GM18520 (cell line): ENCODE data around the gene CALML3.

ENCODE experiments used
- ATAC-seq: cut with Tn5 transposase; IDR thresholded peaks from one replicate; pipeline ENCODE4 v1.9.1; 2021; ENCODE audit not compliant: unreplicated experiment

CALML3 gene

DNA sequence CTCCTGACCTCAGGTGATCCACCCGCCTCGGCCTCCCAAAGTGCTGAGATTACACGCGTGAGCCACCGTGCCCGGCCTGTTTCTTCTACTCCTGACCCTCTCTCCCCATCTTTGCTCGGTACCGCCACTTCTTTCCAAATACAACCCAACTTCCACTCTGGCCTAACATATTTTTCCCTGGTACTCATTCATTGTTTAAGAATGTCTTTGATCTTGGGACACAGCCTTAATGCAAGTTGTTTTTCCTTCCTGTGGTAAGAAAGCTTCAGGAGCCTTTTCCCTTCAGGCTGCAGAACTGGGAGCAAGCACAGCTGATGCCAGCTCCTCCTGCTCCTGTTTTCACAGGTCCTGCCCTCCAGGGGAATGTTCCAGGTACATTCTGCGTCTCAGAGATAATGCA is 13.7 kb downstream of the CALML3 start:
- ATAC-seq, result no peak

DNA sequence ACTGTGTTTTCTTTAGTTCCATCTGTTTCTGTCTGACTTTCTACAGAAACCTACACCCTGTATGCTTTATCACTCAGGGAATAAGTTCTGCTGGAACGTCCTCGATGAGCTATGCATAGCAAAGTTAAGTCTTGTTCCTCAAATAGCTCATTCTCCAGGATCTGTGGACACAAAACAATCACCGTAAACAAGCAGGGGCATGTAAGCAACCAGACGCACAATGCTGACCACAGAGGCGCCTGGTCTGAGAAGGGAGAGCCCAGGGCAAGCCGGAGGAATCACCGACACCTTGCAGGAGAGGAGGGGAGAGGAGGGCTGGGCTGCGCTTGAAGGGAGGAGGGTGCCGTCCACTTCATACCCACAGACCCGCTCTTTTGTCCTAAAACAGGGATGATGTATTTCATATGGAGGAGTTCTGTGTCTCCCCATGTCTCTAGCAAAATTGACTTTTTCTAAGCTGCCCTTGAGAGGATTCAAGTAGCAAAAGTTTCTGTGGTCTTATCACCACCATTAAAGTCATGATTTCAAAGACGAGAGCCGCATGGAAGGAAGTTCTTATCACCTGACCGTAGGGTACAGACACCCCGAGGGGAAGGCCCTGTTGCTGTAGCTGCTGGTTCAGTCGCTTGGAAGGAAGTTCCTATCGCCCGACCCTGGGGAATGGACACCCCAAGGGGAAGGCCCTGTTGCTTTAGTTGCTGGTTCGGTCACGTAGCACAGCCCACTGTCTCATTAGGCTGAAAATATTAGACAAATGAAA is 14.3 kb downstream of the CALML3 start:
- ATAC-seq, result no peak

DNA sequence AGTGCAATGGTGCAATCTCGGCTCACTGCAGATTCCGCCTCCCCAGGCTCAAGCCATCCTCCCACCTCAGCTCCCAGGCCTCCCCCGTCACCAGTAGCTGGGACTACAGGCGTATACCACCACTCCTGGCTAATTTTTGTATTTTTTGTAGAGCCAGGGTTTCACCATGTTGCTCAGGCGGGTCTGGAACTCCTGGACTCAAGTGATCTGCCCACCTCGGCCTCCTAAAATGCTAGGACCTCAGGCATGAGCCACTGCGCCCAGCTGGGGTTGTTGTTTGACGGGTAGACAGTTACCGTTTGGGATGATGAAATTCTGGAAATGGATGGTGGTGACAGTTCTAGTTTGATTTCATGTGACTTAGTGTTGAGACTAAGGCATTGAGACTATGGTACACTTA is 15.3 kb downstream of the CALML3 start:
- ATAC-seq, result no peak

DNA sequence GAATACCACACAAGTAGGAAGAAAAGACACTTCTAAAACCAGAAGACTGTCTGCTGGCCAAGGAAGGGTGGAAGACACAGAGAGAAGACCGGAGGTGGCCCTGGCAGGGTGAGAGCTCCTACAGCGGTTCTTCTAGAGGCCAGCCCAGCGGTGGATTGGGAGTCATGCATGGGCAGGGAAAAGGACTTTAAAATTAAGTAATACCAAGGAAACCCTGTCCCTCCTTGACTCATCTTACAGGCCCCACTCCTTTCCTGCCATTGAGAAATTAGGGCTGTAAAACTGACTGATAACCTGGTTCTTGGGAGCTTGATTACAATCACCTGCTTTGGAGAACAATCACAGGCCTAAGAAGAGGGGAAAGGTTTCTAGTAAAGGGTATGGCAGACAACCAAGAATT is 16.1 kb downstream of the CALML3 start:
- ATAC-seq, result no peak

DNA sequence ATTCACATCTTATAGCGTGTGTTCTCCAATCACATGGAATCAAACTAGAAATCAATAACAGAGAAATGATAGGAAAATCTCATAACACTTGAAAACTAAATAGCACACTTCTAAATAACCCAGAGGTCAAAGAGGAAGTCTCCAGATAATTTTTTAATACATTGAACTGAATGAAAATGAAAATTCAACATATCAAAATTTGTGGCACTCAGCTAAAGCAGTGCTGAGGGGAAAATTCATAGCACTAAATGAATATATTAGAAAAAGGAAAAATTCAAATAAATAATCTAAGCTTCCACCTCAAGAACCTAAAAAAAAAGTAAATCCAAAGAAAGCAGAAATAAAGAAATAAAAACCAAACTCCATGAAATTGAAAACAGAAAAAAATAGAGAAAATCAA is 17.3 kb downstream of the CALML3 start:
- ATAC-seq, result no peak

DNA sequence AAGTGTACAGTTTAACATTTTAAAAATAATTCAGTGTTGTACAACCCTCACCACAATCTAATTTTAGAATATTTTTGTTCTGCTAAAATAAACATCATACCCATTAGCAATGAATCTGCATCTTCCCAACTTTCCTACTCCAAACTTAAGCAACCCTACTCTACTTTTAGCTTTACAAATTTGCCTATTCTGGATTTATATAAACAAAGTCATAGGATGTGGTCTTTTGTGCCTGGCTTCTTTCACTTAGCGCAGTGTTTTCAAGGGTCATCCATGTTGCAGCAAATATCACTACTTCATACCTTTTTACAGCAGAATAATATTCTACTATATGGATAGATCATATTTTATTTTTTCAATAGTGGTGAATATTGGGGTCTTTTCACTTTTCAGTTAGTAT is 18.9 kb downstream of the CALML3 start:
- no peak for ATAC-seq

DNA sequence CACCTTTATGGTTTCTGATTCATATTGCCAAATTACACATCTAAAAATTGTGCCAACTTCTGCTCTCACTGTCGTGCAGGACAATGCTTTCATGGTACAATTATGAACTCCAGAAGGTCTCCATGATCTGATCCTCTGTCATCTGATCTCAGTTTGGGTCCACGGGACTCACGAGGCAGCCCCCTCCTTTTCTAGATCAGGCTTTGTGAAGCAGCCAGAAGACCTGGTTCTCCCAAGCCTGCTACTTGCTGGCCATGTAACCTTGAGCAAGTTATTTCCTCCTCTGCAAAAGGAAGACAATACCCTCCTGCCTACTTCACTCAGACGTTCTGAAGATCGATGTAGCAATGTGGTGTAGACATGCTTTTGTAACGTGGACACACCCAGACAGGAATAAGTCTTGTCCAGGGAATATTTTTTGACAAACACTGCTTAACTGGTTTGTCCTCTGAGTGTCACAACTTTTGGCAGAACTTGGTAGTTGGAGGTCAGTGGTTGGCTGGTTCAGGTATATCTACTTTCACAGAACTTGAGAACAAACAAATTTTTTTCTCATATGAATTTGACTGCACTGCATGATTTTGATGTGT is 19.6 kb downstream of the CALML3 start:
- ATAC-seq, result no peak

DNA sequence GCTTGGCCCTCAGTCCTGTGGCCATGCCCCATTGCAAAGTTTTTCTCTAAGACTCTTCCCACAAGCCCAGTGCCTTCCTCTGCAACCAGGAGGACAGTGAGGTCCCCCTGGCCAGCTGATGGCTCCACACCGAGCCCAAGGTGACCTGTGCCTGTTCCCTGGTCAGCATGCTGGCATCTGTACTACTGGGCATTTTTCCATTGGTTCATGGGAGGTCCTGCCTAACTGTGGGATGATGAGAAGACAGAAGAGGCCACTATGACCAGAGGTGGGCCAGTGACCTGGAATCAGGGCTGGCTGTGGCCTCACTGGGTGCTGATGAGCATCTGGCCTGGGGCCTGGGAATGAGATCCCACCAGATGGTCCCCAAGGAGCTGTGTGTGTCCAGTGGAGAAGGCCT is 20.2 kb downstream of the CALML3 start:
- ATAC-seq, result no peak

DNA sequence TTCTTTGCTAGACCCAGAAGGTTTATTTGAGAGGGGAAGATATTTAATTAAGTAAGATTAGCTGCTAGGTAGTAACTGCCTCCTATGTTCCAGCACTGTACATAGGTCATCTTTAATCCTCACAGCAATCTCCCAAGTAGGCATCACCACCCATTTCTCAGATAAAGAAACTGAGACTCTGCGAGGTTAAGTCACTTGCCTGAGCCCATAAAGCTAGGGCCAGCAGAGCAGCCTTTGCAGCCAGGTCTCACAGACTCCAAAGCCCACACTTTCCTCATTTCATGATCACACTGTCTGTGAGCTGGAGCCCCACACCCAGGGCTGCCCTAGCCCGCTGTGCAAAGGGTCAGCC is 20.6 kb downstream of the CALML3 start:
- no peak for ATAC-seq

DNA sequence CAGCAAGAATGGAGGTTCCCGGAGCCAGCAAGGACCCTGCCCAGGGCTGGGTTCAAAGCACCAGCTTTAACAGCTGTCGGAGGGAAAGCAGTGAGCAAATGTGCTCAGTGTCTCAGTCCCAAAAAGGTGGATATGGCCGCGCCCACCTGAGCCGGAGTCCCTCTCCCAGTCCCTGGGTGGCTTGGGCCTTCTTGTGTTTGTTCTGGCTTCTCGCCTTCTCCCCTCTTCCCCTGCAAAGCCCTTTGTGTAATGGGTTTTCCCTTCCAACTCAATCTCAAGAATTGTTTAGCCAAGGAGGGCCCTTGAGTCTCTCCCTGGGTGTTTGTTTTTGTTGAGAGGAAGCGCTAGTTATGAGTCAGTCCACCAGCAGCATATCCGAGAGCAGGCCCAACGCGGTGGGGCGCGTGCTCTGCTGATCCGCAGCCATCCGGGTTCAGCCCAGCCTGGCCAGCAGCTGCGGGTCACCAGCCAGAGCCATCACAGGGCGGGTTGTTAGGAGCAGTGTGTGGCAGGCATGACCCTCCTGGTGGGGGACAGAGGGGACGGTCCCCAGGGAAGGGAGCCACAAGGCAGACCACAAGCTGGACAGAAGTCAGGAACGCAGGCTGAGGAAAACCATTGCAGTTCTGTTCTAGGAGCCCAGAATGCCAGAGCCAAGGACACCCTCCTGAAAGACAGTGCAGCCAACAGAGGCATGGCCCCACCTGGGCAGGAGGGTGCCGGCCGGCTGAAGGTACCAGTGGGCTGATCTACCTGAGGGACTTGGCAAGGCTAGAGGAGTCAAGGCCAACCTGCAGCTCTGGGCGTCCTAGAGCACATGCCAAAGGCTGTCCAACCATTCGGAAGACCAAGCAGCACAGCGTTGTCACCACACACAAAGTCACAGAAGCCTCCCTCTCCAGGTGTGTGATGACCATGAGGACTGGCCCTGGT is 21.3 kb downstream of the CALML3 start:
- no peak for ATAC-seq

DNA sequence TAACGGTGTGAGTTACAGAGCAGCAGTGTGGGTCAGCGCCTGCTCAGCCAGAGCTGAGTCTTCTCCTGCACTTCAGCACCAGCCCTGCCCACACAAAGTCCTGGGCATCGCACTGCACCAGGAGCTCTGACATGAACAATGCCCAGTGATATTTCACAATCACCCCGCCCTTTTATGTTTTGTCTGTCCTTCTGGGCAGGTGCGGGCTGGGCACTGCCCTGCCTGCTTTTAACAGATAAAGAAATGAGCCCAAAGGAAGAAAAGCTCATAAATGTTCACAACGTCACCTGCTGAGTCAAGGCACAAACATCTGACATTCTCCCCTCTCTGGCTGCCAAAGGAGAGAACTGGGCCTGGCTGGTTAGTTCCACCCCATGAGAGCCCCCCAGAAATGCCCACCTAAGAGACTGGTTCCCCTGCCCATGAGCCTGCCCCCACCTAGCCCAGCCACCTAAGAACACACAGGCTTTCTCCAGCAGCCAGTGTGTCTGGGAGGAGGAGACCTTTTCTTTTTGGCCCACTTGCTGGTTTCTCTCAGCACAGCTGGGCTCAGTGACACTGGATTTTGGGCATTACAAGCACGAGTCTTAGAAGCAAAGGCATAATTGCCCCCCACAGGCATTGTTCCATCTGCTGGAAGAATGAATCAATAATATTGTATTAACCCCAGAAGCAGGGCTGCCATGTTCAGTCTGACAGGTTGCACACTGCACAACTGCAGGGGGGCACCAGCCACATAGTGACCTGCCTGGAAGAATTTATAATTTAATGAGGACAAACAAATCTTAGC is 22.3 kb downstream of the CALML3 start:
- no peak for ATAC-seq

DNA sequence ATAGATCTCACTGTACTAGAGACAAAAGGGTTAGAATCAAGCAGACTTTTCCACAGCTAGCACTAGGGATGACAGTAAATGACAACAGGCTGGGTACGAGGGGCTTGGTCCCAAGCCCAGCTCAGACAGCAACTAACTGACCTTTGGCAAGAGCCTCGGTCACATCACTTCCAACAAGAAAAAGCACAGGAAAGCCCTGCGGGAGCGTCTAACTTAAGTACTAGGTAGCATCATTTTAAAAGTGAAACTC is 22.8 kb downstream of the CALML3 start:
- no peak for ATAC-seq

DNA sequence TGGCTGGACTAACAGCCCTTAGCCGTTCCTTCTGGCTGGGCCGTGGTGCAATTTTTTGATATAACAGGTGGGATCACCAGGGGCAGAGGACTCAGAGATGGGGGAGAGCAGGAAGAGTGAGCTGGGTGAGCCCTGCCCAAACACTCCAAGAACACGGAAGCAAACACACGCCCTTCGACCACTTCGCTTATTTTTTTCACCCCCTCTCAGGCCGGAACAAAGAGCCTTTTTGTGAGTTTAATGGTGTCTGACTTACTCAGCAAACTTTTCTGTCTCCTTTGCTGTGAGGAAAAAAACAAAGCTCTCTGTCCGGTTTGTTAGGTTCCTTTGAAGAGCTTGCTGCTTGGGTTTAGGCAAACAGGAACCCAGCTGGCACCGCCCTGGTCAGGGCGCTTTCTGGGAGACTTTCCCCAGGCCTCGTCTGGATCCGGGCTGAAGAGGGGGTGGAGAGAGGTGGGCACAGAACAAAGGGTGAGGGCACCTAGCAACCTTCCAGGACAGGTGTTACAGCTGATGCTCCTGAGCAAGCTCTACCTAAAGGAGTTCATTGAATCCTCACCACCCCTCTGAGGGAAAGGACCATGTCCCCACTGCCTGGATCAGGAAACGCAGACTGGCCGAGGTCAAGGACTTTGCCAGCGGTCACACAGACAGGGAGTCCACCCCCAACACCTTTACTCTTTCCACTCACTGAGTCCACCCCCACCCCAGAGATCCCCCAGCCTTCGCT is 23.3 kb downstream of the CALML3 start:
- ATAC-seq, result no peak

DNA sequence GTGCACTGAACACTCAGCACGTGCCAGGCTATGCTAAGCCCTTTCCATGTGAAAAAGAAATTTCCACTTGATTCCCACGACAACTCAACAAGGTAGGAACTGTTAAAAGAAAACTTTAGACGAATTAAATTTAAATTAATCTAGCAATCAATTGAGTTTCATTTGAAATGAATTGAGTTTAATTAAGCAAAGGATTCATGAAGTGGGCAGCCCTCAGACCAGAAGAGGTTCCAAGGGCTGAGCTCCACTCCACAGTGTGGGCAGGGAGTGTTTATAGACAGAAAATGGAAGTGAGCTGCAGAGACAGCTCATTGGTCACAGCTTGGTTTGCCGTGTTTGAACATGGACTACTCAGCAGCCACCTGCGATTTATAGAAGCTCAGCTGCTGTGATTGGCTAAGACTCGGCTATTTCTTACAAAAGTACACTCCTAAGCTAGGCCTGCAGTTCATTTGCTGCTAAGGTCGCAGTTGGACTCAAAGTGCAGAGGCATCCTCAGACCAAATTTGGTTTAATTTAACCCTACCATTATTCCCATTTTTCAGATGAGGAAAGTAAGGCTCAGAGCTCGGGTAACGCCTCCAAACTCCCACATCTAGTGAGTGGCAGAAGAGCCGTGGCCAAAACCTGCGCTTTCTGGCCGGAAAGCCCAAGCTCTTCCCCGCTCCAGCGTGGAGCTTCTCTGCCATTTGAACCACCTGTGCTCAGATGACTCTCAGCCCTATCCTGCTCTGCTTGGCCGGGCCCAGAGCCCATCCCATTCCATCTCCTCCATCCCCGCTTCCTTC is 24.9 kb downstream of the CALML3 start:
- ATAC-seq, result no peak

DNA sequence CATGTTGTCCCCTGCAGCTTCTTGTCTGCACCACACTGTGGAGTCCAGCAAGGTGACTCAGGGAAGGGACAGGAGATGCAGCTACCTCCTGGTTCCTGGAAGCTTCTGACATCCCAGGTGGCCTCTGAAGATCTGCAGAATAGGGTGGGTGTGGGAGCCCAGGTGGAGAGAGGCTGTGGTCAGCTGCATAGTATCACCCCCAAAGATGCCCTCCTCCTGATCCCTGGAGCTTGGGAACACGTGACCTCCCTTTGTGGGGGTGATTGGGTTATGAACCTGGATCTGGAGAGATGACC is 25.4 kb downstream of the CALML3 start:
- ATAC-seq, result no peak

DNA sequence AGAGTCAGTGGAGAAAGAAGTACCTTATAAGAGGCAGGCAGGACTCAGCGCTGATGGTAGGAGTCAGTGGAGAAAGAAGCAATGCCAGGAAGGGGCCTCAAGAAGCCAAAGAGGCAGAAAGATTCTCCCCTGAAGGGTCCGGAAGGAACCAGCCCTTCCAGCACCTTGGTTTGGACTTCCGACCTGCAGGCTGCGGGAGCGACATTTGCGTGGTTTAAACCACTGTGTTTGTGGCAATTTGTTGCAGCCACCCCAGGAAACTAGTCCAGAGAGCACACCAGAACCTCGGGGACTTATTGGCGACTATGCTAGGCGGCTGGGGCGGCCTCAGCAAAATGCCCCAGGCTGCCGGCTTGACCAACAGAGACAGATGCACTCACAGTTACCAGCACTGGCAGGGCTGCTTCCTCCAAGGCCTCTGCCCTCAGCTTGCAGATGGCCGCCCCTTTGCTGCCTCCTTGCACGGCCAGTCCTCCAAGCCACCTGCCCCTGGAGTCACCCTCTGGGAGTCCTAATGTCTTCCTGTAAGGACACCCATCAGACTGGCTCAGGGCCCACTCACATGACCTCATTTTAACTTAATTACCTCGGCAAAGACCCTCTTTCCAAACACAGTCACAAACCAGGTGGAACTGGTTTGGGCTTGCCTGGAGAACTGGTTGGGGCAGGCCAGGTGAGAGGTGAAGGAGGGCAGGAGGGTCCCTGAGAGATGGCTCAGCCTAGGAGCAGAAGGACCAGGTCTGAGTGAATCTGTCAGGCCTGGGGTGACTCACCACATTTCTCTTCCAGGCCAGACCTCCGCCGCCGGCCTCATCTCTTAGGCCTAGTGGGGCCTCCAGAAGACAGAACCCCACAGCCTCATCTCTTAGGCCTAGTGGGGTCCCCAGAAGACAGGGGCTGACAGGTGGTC is 26.1 kb downstream of the CALML3 start:
- ATAC-seq, result no peak

DNA sequence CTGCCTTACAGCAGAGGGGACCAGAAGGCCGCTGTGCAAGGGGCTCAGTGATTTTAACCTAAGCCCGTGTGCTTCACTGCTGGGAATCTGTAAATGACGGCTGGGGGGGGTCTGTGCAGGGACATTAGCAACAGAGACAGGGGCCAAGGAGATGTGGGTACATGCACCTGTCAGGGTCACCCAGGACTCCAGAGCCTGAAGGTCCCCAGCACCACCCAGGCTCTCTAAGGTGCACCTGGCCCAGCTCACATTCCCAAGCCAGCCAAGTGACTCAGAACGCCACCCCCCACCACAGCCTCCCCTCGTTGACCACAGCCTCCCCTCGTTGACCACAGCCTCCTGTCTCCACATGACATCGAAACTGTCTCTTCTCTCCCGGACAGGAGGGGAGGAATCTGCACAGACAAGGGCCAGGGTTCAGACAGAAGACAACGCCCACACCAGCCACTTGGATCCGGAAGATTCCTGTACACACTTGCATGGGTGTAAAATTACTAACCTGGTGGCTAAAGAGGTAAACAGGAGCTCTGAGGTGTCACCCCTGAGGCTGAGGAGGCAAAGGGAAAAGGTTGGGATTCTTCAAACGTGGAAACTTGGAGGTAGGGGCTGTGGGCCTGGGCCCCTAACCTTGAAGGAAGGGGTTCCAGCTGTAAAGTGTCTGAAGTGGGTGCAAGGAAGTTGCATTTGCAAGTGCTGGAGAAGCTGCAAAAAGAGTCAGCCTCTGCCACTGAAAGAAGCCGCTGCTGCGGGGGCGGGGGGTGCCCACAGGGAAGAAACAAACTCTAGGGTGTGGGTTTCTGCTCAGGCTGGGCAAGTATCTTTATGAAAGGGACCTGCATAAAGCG is 27.0 kb downstream of the CALML3 start:
- no peak for ATAC-seq
